GM19043 (cell line): ENCODE results near the gene TNFAIP2.
"Not testable (repeated sequence)": the region's sequence is repeated elsewhere in the genome, so short reads cannot be mapped to it uniquely, and the experiment has no call there.

Source experiments
- ATAC-seq: cut with Tn5 transposase; IDR thresholded peaks from one replicate; pipeline ENCODE4 v1.9.1; 2021; ENCODE audit warnings: low read depth; ENCODE audit not compliant: unreplicated experiment

TNFAIP2 gene

DNA sequence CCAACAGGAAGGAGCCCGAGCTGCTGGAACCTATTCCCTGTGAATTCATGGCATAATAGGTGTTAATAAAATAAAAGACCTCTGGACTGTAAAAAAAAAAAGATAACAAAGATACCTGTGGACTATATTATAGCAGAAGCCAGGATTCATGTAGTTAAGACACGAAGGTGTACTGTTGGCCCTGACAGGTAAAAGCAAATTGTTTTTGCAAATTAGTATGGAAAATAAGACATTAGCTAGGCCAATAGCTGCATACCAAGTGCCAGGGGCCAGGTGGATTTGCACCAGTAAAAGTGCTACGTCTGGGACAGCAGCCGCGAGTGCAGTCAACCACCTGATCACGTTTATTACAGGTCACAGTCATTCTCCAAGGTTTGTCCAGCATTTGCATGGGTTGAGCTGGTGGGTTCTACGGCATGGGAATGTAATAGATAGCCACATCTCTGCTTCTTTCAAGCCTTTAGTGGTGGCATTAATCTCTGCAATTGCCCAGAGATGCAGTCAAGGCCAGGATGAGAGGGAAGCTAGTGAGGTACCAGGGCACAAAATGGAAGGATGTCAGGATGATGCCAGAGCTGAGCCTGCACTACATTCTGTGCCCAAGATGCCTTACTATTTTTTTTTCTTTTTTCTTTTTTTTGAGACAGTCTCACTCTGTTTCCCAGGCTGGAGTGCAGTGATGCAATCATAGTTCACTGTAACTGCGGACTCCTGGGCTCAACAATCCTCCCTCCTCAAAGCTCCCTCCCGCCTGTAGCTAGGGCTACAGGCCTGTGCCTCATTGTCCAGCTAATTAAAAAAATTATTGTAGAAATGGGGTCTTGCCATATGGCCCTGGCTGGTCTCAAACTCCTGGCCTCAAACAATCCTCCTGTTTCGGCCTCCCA, 26.3 kb downstream of the TNFAIP2 start:
- no peak for ATAC-seq

GRCh38 chr14:103151270-103151945, 28.1 kb downstream of the TNFAIP2 start:
- no peak for ATAC-seq

DNA sequence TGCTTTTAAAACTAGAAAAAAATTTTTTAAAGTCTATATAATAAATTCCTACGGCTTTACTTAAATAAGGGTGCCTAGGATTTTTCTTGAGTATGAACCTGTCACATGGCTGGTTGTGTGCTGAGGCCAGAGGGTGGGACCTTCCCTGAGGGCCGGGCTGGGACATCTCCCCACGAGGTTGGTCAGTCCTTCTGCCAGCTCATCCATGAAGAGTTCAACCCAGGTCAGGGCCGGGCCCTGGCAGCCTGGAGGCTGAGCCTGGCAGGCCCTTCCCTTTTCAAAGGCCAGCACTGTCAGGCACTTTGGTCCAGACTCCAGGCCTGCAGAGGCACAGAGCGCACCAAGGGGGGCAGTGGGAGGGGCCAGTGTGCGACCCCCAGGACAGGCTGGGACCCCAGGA, 31.7 kb downstream of the TNFAIP2 start:
- no peak for ATAC-seq

DNA sequence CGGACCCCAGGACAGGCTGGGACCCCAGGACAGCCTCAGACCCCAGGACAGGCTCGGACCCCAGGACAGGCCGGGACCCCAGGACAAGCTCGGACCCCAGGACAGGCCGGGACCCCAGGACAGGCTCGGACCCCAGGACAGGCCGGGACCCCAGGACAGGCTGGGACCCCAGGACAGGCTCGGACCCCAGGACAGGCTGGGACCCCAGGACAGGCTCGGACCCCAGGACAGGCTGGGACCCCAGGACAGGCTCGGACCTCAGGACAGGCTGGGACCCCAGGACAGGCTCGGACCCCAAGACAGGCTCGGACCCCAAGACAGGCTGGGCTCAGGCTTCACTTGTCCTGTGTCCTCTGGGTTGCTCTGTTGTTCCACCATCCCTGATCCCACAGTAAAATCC, 32.2 kb downstream of the TNFAIP2 start:
- not testable (repeated sequence) for ATAC-seq

GRCh38 chr14:103155826-103156394, 32.6 kb downstream of the TNFAIP2 start:
- no peak for ATAC-seq

DNA sequence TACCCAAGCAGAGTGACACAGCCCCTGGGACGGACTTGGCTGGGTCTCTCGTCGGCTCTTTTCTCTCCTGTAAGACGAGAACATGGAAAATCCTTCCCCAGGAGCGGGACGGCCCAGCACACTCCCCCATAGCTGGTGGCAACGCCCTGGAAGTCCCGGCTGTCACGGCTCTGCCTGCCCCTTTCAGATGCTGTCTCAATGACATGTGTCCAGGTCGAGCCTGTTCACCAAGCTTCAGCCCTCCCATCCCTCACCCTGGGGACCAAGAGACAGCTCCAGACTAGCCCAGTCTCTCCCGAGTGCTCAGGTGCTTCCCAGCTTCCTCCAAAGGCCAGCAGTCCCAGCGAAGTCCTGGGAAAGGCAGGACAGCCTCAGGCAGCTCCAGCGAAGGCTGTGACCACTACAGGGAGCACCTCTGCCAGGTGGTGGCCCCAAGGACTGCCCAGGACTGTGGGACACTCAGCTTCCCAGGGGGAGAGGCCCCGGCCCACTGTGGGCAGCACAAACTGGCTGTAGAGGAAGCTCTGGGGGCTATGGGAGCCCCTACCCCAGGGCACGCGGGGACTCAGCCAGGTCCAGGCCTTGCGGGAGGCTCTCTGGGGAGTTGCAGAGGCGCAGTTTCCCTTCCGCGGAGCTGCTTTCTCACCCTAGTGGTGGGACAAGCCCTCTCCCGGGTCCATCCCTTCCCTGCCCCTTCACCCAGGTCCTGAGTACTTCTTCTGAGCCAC, 33.6 kb downstream of the TNFAIP2 start:
- ATAC-seq = no peak

GRCh38 chr14:103157969-103158368, 34.7 kb downstream of the TNFAIP2 start:
- no peak for ATAC-seq

DNA sequence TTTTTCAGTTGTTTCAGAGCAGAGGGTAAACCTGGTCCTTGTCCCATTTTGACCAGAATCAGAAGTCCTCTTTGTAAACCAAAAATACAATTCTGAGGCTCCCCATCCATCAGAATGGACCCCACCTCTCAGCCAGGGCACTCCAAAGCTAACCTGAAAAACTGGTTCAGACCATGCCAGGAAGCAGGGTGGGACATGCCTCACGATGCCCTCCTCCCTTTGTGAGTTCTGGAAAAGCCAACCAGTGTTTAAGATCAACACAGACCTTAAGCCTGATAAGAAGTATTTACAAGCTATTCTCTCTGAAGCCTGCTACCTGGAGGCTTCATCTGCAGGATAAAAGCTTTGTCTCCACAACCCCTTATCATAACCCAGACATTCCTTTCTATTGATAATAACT, 35.4 kb downstream of the TNFAIP2 start:
- no peak for ATAC-seq

GRCh38 chr14:103160321-103161053, 37.2 kb downstream of the TNFAIP2 start:
- ATAC-seq = no peak

GRCh38 chr14:103161054-103161397, 37.8 kb downstream of the TNFAIP2 start:
- no peak for ATAC-seq

GRCh38 chr14:103163199-103163598, 39.9 kb downstream of the TNFAIP2 start:
- no peak for ATAC-seq

- ATAC-seq = no peak
Measured at GRCh38 chr14:103164006-103164405, 40.7 kb downstream of the TNFAIP2 start.

DNA sequence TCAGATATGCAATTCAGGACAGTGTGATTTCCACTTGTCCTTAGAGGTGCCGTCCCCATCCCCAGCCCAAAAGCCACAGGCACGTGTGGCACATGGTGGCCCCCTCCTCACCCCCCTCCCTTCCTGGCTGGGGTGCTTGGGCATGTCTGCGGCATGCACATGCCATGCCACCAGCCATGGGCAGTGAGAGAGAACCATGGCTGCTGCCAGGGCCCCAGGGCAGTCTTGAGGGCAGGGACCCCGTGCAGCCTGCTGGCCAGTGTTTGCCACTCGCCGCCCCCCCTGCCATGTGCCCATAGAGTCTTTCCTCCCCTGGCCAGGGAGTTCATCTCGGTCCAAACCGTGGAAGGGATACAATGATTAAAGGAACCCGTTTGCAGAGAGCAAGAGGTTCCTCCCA, 41.5 kb downstream of the TNFAIP2 start:
- no peak for ATAC-seq

DNA sequence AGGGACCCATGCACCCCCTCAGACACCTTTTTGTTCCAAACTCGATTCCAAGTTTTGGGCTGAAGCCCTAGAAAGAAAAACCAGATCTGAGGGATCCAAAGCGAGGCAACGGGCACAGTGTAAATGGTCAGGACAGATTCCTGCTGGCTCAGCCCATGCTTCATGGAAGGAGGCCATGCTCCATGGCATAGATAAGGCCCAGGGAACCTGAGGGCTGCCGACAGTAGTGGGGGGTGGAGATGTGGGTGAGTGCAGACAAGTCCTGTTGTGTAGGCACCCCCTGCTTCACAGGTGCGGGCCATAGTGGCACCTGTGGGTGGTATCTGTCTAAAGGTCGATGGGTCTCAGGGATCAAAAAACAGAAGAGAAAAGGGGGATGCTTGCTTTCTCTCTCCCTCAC, 42.1 kb downstream of the TNFAIP2 start:
- no peak for ATAC-seq

- ATAC-seq = no peak
Measured at GRCh38 chr14:103169954-103170353, 46.7 kb downstream of the TNFAIP2 start.

- not testable (repeated sequence) for ATAC-seq
Measured at GRCh38 chr14:103171206-103171605, 47.9 kb downstream of the TNFAIP2 start.

DNA sequence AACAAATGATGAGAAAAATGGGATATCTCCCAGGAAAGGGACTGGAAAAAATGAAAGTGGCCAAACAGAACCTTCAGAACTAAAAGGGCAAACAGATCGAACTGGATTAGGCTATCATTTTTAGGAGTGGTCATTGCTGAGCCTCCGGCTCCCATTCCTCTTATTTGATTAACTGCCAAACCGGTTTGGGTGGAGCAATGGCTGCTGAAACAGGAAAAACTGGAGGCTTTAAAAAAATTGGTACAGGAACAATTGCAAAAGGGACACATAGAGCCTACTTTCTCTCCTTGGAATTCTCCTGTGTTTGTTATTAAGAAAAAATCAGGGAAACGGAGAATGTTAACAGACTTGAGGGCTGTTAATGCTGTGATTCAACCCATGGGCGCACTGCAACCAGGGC, 49.7 kb downstream of the TNFAIP2 start:
- ATAC-seq = no peak

- not testable (repeated sequence) for ATAC-seq
Measured at GRCh38 chr14:103173887-103174286, 50.6 kb downstream of the TNFAIP2 start.

GRCh38 chr14:103176176-103176575, 52.9 kb downstream of the TNFAIP2 start:
- not testable (repeated sequence) for ATAC-seq

- ATAC-seq = no peak
Measured at GRCh38 chr14:103177376-103177775, 54.1 kb downstream of the TNFAIP2 start.
